C4-2B (cell line): ENCODE measurements around the gene NHSL1.

Experiments used
- CTCF ChIP-seq: fragments of 450-650 bp; conservative IDR thresholded peaks from 2 replicates; pipeline ENCODE4 v1.5.1; 2017; ENCODE audit warnings: mild to moderate bottlenecking
- ZFX ChIP-seq: fragments of 450-650 bp; IDR thresholded peaks from 2 replicates; pipeline ENCODE4 v1.6.1; 2017

- TF ChIP-seq CTCF (no peak), ZFX (no peak)
Measured at GRCh38 chr6:138529478-138529877, 30.2 kb upstream of the NHSL1 start.
